B cell (primary cell): ENCODE data around the gene MYO18A.

ENCODE experiments used
- EZH2 ChIP-seq: IDR thresholded peaks from 2 replicates; pipeline ENCODE4 v1.6.1; 2012; ENCODE audit warnings: borderline replicate concordance, low read depth, mild to moderate bottlenecking, moderate library complexity, low read length; ENCODE audit not compliant: insufficient read depth, poor library complexity, severe bottlenecking
- TF ChIP-seq, protein P1 (sequence below): fragments of 200-600 bp; IDR thresholded peaks from one replicate; pipeline ENCODE4 v1.8.0; 2022; ENCODE audit warnings: antibody characterized with exemption, mild to moderate bottlenecking

DNA sequence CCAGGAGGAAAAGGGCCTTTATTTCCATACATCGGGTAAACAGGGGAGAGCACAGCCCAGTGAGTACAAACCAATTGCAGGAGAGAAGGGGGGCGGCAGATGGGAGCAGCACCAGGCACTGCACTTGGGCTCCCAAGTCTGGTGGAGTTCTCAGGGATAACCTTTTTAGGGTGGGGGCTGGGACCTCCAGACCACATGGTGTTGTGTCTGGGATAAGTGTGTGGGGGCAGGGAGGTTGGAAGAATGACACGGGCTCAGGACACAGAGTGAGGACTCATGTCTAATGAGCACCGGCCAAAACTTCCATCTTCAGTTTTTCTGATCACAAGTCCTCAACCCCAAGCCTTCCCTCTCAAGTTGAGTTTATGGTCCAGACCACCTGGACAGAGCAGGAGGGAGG lies 106.7 kb downstream of the MYO18A start:
- TF ChIP-seq, protein P1, sequence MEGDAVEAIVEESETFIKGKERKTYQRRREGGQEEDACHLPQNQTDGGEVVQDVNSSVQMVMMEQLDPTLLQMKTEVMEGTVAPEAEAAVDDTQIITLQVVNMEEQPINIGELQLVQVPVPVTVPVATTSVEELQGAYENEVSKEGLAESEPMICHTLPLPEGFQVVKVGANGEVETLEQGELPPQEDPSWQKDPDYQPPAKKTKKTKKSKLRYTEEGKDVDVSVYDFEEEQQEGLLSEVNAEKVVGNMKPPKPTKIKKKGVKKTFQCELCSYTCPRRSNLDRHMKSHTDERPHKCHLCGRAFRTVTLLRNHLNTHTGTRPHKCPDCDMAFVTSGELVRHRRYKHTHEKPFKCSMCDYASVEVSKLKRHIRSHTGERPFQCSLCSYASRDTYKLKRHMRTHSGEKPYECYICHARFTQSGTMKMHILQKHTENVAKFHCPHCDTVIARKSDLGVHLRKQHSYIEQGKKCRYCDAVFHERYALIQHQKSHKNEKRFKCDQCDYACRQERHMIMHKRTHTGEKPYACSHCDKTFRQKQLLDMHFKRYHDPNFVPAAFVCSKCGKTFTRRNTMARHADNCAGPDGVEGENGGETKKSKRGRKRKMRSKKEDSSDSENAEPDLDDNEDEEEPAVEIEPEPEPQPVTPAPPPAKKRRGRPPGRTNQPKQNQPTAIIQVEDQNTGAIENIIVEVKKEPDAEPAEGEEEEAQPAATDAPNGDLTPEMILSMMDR, result no peak
- TF ChIP-seq EZH2, result no peak
